Uterus (tissue), 2 donors: ENCODE results near the gene VAT1L.

ENCODE experiments used
- CTCF ChIP-seq, 4 experiments: fragments of 200-600 bp in 2 of 4; fragments of 450-650 bp in 2 of 4; sonication (generic) in 2 of 4; IDR thresholded peaks; one replicate each; pipeline ENCODE4 v1.5.1; 2016 to 2019; ENCODE audit warnings: antibody characterized with exemption in 4 of 4, mild to moderate bottlenecking in 2 of 4, moderate library complexity in 1 of 4
- POLR2A ChIP-seq, 2 donors: fragments of 450-650 bp; IDR thresholded peaks; one replicate each; pipeline ENCODE4 v1.6.1; 2016; ENCODE audit warnings: antibody characterized with exemption in 2 of 2, mild to moderate bottlenecking in 1 of 2, moderate library complexity in 1 of 2

- TF ChIP-seq CTCF (IDR thresholded peaks at IDR 0.05) (no peak), POLR2A (IDR thresholded peaks at IDR 0.05) (no peak)
These were observed 46.5 kb downstream of the VAT1L start for GRCh38 chr16:77834635-77835540.
